Skin of body (tissue), 2 donors: ENCODE results near the gene RASAL2. TPM values are rescaled to one million over a fixed set of nuclear protein-coding genes. Genes with fewer than 3 reads are reported as not detected.

Source experiments
- DNase-seq: peaks from one replicate; lab custom pipeline; 2025; lab: John Stamatoyannopoulos, UW
- total RNA-seq: library from RNA; depleted of rRNA; stranded (reverse); fragments of >200 nt; gene quantifications from one replicate; pipeline ENCODE4 v1.2.3, GENCODE V29; 2014

Gene RASAL2
- total RNA-seq, 1 donor from 2014 or later = 15.9 TPM

DNA sequence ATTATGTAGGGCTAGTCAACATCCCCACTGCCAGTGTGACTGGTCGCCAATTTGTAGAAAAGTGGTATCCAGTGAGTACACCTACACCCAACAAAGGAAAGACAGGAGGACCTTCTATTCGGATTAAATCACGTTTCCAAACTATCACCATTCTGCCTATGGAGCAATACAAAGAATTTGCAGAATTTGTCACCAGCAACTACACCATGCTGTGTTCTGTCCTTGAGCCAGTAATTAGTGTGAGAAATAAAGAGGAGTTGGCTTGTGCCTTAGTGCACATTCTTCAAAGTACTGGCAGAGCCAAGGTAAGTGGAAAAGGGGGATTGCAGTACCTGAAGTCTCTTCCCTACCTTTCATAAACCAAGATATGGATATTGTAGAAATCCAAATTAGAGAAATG lies 349.0 kb downstream of the RASAL2 start:
- no peak for DNase-seq

DNA sequence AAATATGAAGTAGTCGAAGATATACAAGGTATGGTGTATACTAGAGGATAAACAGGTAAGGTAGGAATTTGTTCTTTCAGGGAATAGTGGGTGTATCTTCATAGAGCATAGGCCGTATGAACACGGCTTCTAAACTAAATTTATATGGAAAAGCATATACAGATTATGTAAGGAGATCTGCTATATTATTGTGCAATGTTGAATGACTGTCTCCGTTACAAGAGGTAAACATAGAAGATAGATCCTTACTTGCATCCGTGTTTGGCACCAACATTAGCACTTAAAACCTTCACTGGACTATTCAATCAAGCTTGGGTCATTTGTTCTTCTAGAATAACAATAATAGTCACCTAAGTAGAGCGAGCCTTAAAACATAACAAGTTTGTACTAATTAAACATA lies 357.0 kb downstream of the RASAL2 start:
- no peak for DNase-seq

GRCh38 chr1:178451529-178451928 lies 357.6 kb downstream of the RASAL2 start:
- DNase-seq = no peak

DNA sequence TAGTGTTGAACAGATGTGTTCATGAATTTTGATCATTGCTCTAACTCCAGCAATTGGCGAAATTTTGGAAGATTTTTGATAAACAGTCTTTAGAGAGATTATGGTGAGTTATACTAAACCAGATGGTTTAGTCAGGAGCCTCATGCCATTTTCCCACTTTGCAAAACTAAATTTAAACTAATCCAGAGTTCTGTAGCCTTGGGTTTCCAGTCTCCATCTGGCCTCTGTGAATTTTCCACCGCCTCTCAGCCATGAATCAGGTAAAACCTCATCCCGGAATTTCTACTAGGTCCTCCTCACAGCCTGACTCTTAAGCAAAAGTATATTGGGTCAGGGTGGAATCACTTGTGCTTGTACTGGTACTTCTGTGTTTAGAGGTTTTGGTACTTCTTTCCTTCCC lies 358.1 kb downstream of the RASAL2 start:
- no peak for DNase-seq

GRCh38 chr1:178456472-178456871 lies 362.6 kb downstream of the RASAL2 start:
- DNase-seq = no peak

GRCh38 chr1:178457651-178458050 lies 363.7 kb downstream of the RASAL2 start:
- DNase-seq = no peak

GRCh38 chr1:178458203-178458602 lies 364.3 kb downstream of the RASAL2 start:
- DNase-seq = no peak

GRCh38 chr1:178461104-178461503 lies 367.2 kb downstream of the RASAL2 start:
- no peak for DNase-seq

DNA sequence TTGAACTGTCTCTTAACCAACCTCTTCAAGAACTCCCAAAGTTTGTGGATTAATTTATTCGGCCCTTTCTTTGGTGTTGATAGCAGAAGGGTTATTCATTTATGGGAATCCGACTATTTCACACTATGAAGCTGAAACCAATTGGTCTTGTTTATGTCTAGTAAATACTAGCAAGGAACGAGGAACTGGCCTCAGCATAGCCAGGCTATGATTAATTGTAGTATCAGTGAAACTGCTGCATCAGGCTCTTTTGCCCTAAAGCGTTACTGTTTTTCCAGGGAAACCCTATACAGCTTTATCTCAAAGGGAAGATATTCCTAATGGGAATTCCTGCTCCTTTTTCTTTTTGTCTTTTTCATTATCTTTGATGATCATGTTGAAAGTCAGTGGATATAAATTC lies 367.8 kb downstream of the RASAL2 start:
- no peak for DNase-seq

GRCh38 chr1:178464141-178464540 lies 370.2 kb downstream of the RASAL2 start:
- DNase-seq = no peak

DNA sequence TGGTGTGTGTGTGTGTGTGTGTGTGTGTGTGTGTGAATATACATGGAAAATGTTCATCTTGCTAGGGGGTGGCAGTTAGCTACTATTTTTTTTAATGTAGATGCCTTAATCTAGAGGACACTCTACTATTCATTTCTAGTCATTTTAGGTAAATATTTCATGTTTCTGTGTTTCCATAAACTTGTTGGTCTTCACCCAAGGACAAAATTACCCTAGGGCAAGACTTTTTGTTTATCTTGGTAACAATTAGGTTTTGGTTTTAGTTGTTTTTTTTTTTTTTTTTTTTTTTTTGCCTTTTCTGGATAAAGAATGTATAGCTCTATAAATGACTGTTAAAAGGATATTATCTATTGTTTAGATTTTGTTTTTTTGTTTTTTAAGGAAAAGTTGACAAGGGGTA lies 370.7 kb downstream of the RASAL2 start:
- DNase-seq = no peak

- no peak for DNase-seq
Measured at GRCh38 chr1:178465011-178465410, 371.1 kb downstream of the RASAL2 start.

DNA sequence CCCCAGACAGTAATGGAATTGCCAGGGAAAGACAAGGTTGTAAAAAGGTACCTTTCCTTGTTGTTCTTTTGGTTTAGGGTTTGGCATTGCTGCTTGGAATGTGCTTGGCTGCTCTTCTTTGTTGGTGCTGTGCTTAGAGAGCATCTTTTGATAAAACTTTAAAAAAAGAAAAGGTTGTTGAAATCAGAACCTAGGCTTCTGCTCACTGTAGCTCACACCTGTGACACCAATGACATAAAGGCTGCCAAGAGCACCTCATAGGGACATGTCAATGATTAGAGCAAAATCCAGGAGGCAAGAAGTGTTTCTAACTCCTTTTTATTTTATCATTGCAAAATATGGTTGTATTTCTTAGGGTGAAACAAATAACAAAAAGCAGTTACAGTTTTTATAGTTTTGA lies 373.9 kb downstream of the RASAL2 start:
- no peak for DNase-seq

- no peak for DNase-seq
Measured at GRCh38 chr1:178470411-178470960, 376.6 kb downstream of the RASAL2 start.

DNA sequence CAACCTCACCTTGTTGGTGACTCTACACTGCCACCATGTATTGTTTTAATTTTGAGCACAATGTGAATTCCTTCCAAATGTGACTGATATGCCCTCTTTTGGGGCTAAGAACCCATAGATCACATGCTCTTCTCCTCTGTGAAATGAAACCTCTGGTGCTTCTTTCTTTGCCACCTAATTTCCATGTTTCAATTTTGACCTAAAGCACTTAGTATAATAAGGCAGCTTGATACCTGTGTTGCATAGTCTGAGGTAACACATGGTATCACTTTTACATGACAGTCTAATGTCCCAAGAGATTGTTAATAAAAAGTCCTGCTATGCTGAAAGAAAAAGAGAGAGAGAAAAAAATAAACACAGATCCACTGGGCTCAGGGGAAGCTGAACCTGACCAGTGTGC lies 378.6 kb downstream of the RASAL2 start:
- no peak for DNase-seq

DNA sequence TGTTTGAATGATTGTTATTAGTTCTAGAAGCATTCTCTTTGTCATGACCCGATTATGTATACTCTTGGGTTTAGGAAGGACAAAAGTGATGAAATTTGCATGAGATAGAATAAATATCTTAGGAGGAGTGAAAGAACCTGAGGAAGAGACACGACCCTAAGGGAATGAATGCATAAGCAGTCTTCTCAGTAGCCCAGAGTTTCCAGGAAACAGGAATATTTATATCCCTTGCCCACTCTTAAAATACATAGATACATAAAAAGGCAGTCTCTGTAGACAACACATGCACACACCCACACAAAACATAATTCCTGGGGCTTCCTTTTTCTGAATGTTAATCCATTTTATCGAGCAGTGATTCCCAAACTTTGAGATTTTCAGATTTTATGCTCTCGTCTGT lies 383.5 kb downstream of the RASAL2 start:
- no peak for DNase-seq

DNA sequence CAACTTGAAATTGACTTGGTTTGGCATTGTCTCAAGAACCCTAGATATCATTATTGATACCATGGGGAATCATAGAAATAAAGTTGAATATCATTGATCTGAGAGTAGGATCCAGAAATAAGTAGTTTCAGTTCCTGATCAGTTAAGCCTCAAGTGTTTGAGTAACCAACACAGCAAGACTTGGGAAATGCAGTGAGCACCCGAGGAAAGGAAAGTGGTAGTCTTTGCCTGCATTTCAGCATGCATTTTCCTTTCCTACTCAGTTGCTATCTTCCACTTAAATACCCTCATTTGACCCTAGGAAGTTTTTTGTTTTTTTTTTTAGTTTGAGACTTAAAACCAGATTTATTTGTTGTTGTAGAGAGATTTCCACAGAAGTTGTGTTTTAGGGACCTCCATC lies 383.9 kb downstream of the RASAL2 start:
- DNase-seq = no peak

- no peak for DNase-seq
Measured at GRCh38 chr1:178483251-178483957, 389.5 kb downstream of the RASAL2 start.

GRCh38 chr1:178484698-178485225 lies 390.9 kb downstream of the RASAL2 start:
- DNase-seq = no peak

DNA sequence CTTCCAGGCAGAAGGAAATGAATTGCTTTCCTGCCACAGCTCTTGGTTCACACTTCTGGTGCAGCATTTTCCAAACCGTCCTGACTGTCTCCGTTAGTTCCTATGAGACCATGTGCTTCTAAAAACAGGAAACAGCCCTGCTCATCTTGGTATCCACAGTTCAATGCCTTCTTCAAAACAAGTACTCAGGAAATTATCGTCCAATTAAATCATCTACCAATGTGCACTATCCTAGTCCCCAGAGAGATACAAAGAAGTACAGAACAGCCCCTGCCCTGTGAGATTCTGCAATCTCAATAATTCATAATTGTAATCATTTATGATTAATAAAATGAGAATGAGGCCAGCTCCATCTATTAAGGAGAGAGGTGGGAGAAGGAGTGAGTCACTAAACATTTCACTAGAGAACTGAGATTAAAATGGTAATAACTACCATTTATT lies 391.7 kb downstream of the RASAL2 start:
- DNase-seq = no peak

DNA sequence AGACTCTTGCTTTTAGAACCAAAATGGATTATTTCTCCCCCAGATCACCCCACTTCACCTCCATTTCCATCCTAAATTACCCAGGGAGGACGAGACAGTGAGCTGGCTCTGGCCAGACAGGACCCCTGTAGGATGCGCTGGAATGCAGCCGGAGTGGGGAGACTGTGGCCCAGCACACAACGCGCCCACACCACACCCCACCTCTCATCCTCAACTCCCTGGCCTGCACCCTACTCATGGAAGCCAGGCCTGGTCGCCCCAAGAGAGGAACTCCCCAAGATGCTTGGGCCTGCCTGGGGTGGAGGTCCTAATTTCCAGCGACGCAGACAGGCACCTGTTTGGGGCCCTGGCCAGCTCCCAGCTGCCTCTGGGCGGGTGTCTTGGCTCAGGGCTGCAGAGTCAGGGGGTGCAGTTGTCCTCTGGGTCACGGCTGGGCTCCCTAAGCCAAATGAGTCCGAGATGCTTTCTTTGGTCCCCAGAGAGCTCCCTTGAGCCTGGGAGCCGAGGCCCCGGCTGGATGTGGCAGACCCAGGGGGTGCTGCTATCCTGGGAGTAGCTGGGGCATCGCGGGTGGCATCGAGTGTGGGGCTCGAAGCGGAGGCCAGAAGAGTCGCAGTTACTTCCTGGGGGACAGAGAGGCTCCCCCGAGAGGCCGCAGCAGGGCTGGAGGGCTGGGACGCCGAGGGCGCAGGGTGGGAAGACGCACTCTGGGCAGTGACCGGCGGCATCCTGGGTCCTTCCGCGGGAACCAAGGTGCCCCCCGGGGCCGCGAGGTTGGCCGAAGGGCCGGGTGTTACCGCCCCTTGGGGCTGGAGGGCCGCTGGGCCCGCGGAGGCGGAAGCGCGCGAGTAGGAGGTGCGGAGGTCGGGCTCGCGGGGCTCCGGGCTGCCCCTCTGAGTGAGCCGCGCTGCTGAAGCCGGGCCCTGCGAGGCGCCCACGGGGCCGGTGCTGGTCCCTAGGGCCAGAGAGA lies 392.5 kb downstream of the RASAL2 start:
- DNase-seq = no peak

- DNase-seq = no peak
Measured at GRCh38 chr1:178487070-178487615, 393.2 kb downstream of the RASAL2 start.
